Breast epithelium (tissue), 3 donors: Measurements from ENCODE around the gene POR.

Experiments
- CTCF ChIP-seq, 3 donors: fragments of 450-650 bp; IDR thresholded peaks; one replicate each; pipeline ENCODE4 v1.5.1; 2016 to 2017; ENCODE audit warnings: antibody characterized with exemption in 3 of 3, mild to moderate bottlenecking in 3 of 3, moderate library complexity in 3 of 3
- POLR2A ChIP-seq: fragments of 450-650 bp; IDR thresholded peaks from one replicate; pipeline ENCODE4 v1.6.1; 2016; ENCODE audit warnings: antibody characterized with exemption, mild to moderate bottlenecking, moderate library complexity

GRCh38 chr7:76011442-76011861, 96.5 kb downstream of the POR start:
- no peak for TF ChIP-seq CTCF (IDR thresholded peaks at IDR 0.05)
- no peak for TF ChIP-seq POLR2A
